Ishikawa (cell line): ENCODE results near the gene OR56A3.

Experiments
- CEBPB ChIP-seq: IDR thresholded peaks from 2 replicates; pipeline ENCODE4 v1.6.1; 2012
- CREB1 ChIP-seq: IDR thresholded peaks from 2 replicates; pipeline ENCODE4 v1.6.1; 2012; ENCODE audit warnings: low read depth
- EGR1 ChIP-seq: IDR thresholded peaks from 2 replicates; pipeline ENCODE4 v1.6.1; 2012
- EP300 ChIP-seq: IDR thresholded peaks from 2 replicates; pipeline ENCODE4 v1.6.1; 2012; ENCODE audit warnings: borderline replicate concordance
- FOXM1 ChIP-seq: IDR thresholded peaks from 2 replicates; pipeline ENCODE4 v1.6.1; 2012; ENCODE audit warnings: low read depth, borderline replicate concordance
- MAX ChIP-seq: IDR thresholded peaks from 2 replicates; pipeline ENCODE4 v1.6.1; 2012
- NFIC ChIP-seq: IDR thresholded peaks from 2 replicates; pipeline ENCODE4 v1.6.1; 2012
- RAD21 ChIP-seq: IDR thresholded peaks from 2 replicates; pipeline ENCODE4 v1.6.1; 2012; ENCODE audit warnings: low read depth
- REST ChIP-seq: IDR thresholded peaks from 2 replicates; pipeline ENCODE4 v1.6.1; 2012; ENCODE audit warnings: low read depth, mild to moderate bottlenecking
- TAF1 ChIP-seq: IDR thresholded peaks from 2 replicates; pipeline ENCODE4 v1.6.1; 2012; ENCODE audit warnings: low read depth, mild to moderate bottlenecking
- TCF12 ChIP-seq: IDR thresholded peaks from 2 replicates; pipeline ENCODE4 v1.6.1; 2012; ENCODE audit warnings: low read depth
- TEAD4 ChIP-seq: IDR thresholded peaks from 2 replicates; pipeline ENCODE4 v1.6.1; 2012
- USF1 ChIP-seq: IDR thresholded peaks from 2 replicates; pipeline ENCODE4 v1.6.1; 2012
- YY1 ChIP-seq: IDR thresholded peaks from 2 replicates; pipeline ENCODE4 v1.6.1; 2012; ENCODE audit warnings: low read depth
- ZBTB7A ChIP-seq: IDR thresholded peaks from 2 replicates; pipeline ENCODE4 v1.6.1; 2012; ENCODE audit warnings: low read depth

The OR56A3 gene

GRCh38 chr11:5929571-5930368, 12.3 kb upstream of the OR56A3 start:
- TF ChIP-seq MAX (no peak), CEBPB (no peak), REST (no peak), CREB1 (no peak), EGR1 (no peak), RAD21 (no peak), TAF1 (no peak), EP300 (no peak), NFIC (no peak), TCF12 (no peak), YY1 (no peak), FOXM1 (no peak), USF1 (no peak)

GRCh38 chr11:5930614-5931013, 11.4 kb upstream of the OR56A3 start:
- TF ChIP-seq MAX (no peak), TEAD4 (no peak), FOXM1 (no peak), USF1 (no peak), RAD21 (no peak), EP300 (no peak), CREB1 (no peak), CEBPB (no peak), TCF12 (no peak), YY1 (no peak), REST (no peak), NFIC (no peak), ZBTB7A (no peak)

- TF ChIP-seq TEAD4 (no peak), RAD21 (no peak), TCF12 (no peak), MAX (no peak), FOXM1 (no peak), NFIC (no peak), ZBTB7A (no peak), EP300 (no peak), YY1 (no peak), TAF1 (no peak), CEBPB (no peak), EGR1 (no peak), CREB1 (no peak)
Measured at GRCh38 chr11:5931061-5931460, 11.0 kb upstream of the OR56A3 start.

GRCh38 chr11:5932671-5933070, 9.4 kb upstream of the OR56A3 start:
- TF ChIP-seq CEBPB, result no peak

GRCh38 chr11:5933116-5933515, 8.9 kb upstream of the OR56A3 start:
- TF ChIP-seq REST, result no peak
- TF ChIP-seq CREB1, result no peak
- no peak for TF ChIP-seq USF1
- TF ChIP-seq TEAD4, result no peak
- no peak for TF ChIP-seq TAF1
- no peak for TF ChIP-seq MAX
- no peak for TF ChIP-seq EGR1
- no peak for TF ChIP-seq TCF12
- TF ChIP-seq FOXM1, result no peak
- TF ChIP-seq YY1, result no peak
- TF ChIP-seq RAD21, result no peak
